GM21515 (cell line): ENCODE data around the gene C3AR1.

ENCODE experiments used
- ATAC-seq: cut with Tn5 transposase; IDR thresholded peaks from one replicate; pipeline ENCODE4 v1.9.1; 2021; ENCODE audit not compliant: unreplicated experiment

C3AR1 gene

GRCh38 chr12:8058506-8058905 is 7.7 kb downstream of the C3AR1 start:
- ATAC-seq = no peak

GRCh38 chr12:8057839-8058238 is 8.3 kb downstream of the C3AR1 start:
- ATAC-seq = no peak

- ATAC-seq = no peak
Observed at GRCh38 chr12:8057306-8057705, 8.9 kb downstream of the C3AR1 start.

GRCh38 chr12:8054816-8055215 is 11.3 kb downstream of the C3AR1 start:
- ATAC-seq = no peak

GRCh38 chr12:8052679-8053078 is 13.5 kb downstream of the C3AR1 start:
- ATAC-seq = no peak

GRCh38 chr12:8050600-8051250 is 15.4 kb downstream of the C3AR1 start:
- no peak for ATAC-seq

- ATAC-seq = no peak
Observed at GRCh38 chr12:8048906-8049305, 17.3 kb downstream of the C3AR1 start.

GRCh38 chr12:8047842-8048241 is 18.3 kb downstream of the C3AR1 start:
- ATAC-seq = no peak

GRCh38 chr12:8045952-8046944 is 19.9 kb downstream of the C3AR1 start:
- ATAC-seq = no peak

- no peak for ATAC-seq
Observed at GRCh38 chr12:8040791-8041190, 25.4 kb downstream of the C3AR1 start.

GRCh38 chr12:8038659-8039114 is 27.5 kb downstream of the C3AR1 start:
- no peak for ATAC-seq

GRCh38 chr12:8037947-8038346 is 28.2 kb downstream of the C3AR1 start:
- ATAC-seq = no peak

GRCh38 chr12:8037046-8037663 is 29.0 kb downstream of the C3AR1 start:
- ATAC-seq = no peak

GRCh38 chr12:8036346-8036745 is 29.8 kb downstream of the C3AR1 start:
- no peak for ATAC-seq

- ATAC-seq = no peak
Observed at GRCh38 chr12:8035440-8036010, 30.6 kb downstream of the C3AR1 start.

- no peak for ATAC-seq
Observed at GRCh38 chr12:8034802-8035201, 31.4 kb downstream of the C3AR1 start.

GRCh38 chr12:8033153-8034044 is 32.8 kb downstream of the C3AR1 start:
- peak; percentile 26 for ATAC-seq

- peak; percentile 70 for ATAC-seq
Observed at GRCh38 chr12:8032242-8033152, 33.7 kb downstream of the C3AR1 start, which contains the start of gene FOXJ2. Gene FOXJ2, plus strand, starts transcription at chr12:8032716. Its CDS starts 7,117 bp downstream, at chr12:8039833.

- ATAC-seq = no peak
Observed at GRCh38 chr12:8031872-8032241, 34.3 kb downstream of the C3AR1 start.
